ENCODE data around the gene LRRTM4. TPM values are rescaled to one million over a fixed set of nuclear protein-coding genes. Genes with fewer than 3 reads are reported as not detected.

The LRRTM4 gene
- total RNA-seq, 1 donor from 2014 or later: not detected

GRCh38 chr2:77271262-77271661 is 250.9 kb downstream of the LRRTM4 start:
- no peaks in the 10 kb centered on the region for H3K36me3 ChIP-seq (ENCODE audit: control insufficient read depth, insufficient read depth, low read length)
- no peak for DNase-seq (ENCODE audit: low read depth)
- no peak overlapping the region for H3K4me3 ChIP-seq (ENCODE audit: low read depth, low read length)
- no peaks in the 10 kb centered on the region for H3K27me3 ChIP-seq (ENCODE audit: control insufficient read depth, insufficient read depth, low read length)
- no peak for FAIRE-seq
- TF ChIP-seq, protein P1, sequence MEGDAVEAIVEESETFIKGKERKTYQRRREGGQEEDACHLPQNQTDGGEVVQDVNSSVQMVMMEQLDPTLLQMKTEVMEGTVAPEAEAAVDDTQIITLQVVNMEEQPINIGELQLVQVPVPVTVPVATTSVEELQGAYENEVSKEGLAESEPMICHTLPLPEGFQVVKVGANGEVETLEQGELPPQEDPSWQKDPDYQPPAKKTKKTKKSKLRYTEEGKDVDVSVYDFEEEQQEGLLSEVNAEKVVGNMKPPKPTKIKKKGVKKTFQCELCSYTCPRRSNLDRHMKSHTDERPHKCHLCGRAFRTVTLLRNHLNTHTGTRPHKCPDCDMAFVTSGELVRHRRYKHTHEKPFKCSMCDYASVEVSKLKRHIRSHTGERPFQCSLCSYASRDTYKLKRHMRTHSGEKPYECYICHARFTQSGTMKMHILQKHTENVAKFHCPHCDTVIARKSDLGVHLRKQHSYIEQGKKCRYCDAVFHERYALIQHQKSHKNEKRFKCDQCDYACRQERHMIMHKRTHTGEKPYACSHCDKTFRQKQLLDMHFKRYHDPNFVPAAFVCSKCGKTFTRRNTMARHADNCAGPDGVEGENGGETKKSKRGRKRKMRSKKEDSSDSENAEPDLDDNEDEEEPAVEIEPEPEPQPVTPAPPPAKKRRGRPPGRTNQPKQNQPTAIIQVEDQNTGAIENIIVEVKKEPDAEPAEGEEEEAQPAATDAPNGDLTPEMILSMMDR (IDR thresholded peaks at IDR 0.05; ENCODE audit: insufficient read depth, low read length, severe bottlenecking): no peak

DNA sequence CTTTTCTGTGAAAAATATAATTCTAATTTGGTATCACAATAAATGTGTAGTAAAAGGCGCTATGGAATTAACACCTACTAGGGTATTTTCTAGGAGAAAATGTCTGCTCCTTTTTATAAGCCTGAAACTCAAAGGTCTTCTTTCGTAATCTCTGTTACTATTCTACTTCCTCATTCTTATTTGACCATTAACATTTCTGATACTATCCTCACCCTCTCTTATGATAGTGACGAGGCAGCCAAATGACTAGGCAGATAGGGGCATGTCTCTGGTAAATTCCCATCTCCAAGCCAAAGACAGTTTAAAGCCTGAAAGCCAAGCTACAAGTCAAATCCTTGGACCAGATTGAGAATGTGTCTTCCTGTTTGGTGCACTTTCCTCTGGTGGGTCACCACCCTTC is 251.7 kb downstream of the LRRTM4 start:
- TF ChIP-seq, protein P1 (IDR thresholded peaks at IDR 0.05; ENCODE audit: insufficient read depth, low read length, severe bottlenecking): no peak
- Histone ChIP-seq H3K4me3 (ENCODE audit: low read depth, low read length) (no peak overlapping the region), H3K27me3 (ENCODE audit: control insufficient read depth, insufficient read depth, low read length) (no peaks in the 10 kb centered on the region), H3K36me3 (ENCODE audit: control insufficient read depth, insufficient read depth, low read length) (no peaks in the 10 kb centered on the region)
- FAIRE-seq (no peak), DNase-seq (ENCODE audit: low read depth) (peak; percentile 38)

DNA sequence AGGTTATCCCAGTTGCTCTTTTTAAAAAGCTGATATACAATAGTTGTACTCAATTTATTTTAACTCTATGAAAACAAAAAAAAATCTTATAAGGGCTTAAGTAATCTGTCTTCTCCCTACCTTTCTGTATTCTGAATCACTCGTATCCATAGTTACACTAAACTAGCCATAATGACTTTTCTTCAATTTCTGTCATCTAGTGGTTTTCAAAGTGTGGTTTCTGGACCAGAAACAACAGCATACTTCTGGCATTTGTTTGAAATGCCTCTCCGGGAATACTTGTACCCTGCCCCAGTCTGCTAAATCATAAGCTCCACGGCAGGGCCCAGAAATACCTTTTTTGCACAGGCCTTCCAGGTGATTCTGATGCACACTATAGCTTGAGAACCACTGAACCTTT is 253.6 kb downstream of the LRRTM4 start:
- FAIRE-seq (no peak), DNase-seq (ENCODE audit: low read depth) (no peak)
- Histone ChIP-seq H3K27me3 (ENCODE audit: control insufficient read depth, insufficient read depth, low read length) (no peaks in the 10 kb centered on the region), H3K4me3 (ENCODE audit: low read depth, low read length) (no peak overlapping the region), H3K36me3 (ENCODE audit: control insufficient read depth, insufficient read depth, low read length) (no peaks in the 10 kb centered on the region)
- TF ChIP-seq, protein P1 (IDR thresholded peaks at IDR 0.05; ENCODE audit: insufficient read depth, low read length, severe bottlenecking): no peak

DNA sequence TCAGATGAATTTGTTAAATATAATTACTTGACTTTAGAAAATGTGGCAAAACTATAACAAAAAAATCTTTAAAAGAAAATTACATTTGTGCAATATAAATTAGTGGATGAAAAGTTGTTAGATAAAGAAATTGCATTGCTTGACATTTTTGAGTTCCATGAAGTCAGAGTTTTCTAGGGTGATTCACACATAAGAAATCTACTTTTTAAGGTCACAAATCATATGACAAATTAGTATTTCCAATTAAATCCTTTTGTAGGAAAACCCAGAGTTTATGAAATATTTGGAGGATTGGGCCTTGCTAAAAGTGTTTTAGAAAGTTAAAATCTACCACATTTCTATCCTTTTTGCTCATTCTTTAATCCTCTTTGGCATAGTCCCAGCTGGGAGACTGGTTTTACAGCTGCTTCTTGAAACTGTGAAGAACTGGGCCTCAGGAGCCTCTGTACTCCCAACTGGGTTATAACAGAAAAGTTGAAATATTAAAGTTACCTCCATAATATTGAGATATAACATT is 289.2 kb downstream of the LRRTM4 start:
- no peak for FAIRE-seq
- TF ChIP-seq, protein P1 (IDR thresholded peaks at IDR 0.05; ENCODE audit: insufficient read depth, low read length, severe bottlenecking): no peak

GRCh38 chr2:77228391-77228790 is 293.8 kb downstream of the LRRTM4 start:
- no peak for FAIRE-seq
- no peak for DNase-seq (ENCODE audit: low read depth)
- TF ChIP-seq, protein P1 (IDR thresholded peaks at IDR 0.05; ENCODE audit: insufficient read depth, low read length, severe bottlenecking): no peak
- H3K27me3 ChIP-seq (ENCODE audit: control insufficient read depth, insufficient read depth, low read length): no peaks in the 10 kb centered on the region
- H3K36me3 ChIP-seq (ENCODE audit: control insufficient read depth, insufficient read depth, low read length): no peaks in the 10 kb centered on the region
- H3K4me3 ChIP-seq (ENCODE audit: low read depth, low read length): no peak overlapping the region

More for the DNA sequence above, 289.2 kb downstream of the LRRTM4 start:
- Histone ChIP-seq H3K4me3 (ENCODE audit: low read depth, low read length) (no peak overlapping the region), H3K36me3 (ENCODE audit: control insufficient read depth, insufficient read depth, low read length) (no peaks in the 10 kb centered on the region), H3K27me3 (ENCODE audit: control insufficient read depth, insufficient read depth, low read length) (no peaks in the 10 kb centered on the region)
- no peak for DNase-seq (ENCODE audit: low read depth)

- TF ChIP-seq, protein P1 (IDR thresholded peaks at IDR 0.05; ENCODE audit: insufficient read depth, low read length, severe bottlenecking): no peak
- Histone ChIP-seq H3K36me3 (ENCODE audit: control insufficient read depth, insufficient read depth, low read length) (no peaks in the 10 kb centered on the region), H3K4me3 (ENCODE audit: low read depth, low read length) (no peak overlapping the region), H3K27me3 (ENCODE audit: control insufficient read depth, insufficient read depth, low read length) (no peaks in the 10 kb centered on the region)
- FAIRE-seq (no peak), DNase-seq (ENCODE audit: low read depth) (no peak)
These were observed 311.5 kb downstream of the LRRTM4 start for GRCh38 chr2:77210725-77211124.

Measured in bronchial epithelial cell (primary cell).